ENCODE data around the gene C8A.

The C8A gene

DNA sequence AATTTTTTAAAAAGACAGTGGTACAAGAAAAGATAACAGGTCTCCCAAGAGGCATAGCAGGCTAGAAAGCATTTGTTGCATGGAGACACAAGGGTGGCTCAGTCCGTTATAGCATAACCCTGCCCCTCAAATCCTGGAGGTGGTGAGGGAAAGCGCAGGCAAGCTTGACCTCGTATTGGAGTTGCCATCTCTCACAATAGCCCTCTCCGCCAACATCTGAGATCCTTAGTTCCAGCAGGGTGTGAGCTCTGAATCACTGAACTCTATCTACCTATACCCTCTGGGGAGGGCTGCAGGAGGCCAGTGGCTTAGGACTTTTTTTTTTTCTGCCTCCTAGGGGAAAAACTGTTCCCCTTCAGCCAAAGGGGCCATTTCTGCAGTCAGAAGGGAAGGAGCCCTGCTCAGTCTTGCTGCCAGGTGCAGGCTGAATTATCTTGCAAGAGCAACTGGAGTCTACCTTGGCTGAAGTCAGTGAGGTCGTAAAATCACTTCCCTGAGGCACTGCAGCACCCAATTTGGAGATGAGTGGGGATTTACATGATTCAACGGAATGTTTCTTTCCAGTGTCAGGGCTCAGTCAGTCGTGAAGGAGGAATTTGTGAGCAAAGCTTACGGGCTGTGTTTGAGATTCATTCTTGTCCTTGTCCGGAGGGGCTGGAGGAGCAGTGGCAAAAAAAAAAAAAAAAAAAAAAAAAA lies 17.2 kb upstream of the C8A start:
- DNase-seq (ENCODE audit: low spot score) = no peak

DNA sequence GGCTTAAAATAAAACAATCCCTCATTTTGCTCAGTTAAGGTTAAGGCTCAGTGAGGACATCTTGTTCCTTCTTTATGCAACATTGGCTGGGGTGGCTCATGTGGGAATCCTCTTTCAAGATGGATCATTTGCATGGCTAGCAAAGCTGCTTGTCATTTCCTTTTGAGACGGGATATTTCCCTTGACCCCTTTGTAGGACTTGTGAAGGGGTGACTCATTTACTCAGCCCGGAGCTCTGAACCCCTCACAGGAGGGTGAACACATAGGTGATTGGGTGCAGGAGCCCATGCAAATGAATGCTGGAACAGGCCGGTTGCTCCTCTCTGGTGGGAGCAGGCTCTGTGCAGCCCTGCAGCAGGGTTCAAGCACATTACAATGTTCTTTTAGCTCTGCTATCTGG lies 15.8 kb upstream of the C8A start:
- DNase-seq (ENCODE audit: low spot score) = no peak

DNA sequence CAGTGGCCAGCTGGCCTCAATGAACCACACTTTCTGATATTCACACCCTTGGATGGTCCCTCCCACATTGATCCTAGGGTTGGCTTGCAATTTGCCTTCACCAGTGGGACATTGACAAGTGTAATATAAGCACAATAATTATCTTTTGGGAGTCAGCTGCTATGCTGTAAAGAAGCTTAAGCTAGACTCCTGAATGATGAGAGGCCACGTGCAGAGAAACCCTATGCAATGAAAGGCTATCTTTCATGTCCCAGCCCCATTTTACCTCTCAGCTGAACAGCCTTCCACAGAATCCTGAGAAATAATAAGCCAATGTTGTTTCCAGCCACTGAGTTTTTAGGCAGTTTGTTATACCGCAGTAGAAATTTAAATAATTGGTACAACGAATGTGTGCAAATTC lies 11.1 kb upstream of the C8A start:
- no peak for DNase-seq (ENCODE audit: low spot score)

DNA sequence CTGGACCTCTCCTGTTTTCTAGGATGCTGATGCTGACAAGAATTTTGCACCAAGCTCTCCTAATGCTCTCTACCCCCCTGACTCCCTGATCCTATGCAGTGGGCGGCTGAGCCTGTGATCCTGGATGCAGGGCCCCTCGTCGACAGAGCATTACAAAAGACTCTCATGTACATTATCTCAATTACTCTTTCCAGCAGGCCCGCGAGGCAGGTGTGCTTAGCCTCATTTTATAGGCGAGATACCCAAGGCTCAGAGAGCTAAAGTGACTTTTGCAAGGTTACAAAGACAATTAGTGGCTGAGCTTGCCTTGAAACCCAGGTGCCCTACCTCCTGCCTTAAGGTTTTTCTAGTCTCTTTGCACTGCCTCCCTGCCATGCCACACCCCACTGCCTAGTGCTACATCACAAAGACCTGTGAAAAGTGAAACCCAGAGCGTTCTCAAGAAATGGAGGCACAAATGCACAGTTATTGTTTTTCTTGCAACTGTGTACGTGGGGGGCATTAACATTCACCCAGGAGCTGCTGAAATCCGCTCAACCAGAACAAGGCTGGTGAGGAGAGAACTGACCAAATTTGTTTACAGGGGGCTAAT lies 10.0 kb upstream of the C8A start:
- DNase-seq (ENCODE audit: low spot score) = no peak

DNA sequence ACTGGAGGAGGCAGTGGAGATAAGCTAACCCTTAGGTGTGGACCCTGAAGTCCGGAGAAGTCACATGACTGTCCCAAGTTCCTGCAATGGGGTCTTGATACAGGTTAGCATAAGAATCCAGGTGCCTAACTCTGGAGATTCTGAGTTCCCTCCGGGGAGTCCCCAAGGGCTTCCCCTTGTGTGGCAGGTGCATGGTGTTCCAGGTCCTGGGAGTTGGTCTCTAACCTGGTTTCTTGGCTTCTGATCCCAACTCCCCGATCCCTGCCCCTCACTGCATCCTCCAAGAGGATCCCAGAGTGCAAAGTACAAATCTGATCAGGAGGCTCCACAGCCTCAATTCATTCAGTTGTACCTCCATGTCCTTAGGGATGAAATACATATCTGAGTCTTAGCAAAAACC lies 9.3 kb upstream of the C8A start:
- DNase-seq (ENCODE audit: low spot score) = no peak

DNA sequence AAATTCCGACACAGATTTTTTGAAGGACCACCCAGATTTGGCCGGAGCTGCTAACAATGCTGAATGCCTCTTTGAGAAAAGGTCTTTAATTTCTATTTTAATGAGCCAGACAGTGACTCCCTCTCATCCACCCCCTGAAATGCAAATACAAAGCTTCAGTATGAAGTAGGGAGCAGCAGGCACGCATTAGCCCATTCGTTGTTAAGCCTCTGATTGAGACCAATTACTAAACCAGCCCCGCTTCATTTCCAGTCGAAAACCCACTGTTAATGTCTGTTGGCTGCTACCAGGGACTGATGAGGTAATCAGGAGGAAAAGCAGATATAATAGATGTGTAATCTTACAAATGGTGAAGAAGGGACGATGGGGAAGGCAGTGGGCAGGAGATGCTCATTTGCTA lies 4.8 kb upstream of the C8A start:
- no peak for DNase-seq (ENCODE audit: low spot score)

DNA sequence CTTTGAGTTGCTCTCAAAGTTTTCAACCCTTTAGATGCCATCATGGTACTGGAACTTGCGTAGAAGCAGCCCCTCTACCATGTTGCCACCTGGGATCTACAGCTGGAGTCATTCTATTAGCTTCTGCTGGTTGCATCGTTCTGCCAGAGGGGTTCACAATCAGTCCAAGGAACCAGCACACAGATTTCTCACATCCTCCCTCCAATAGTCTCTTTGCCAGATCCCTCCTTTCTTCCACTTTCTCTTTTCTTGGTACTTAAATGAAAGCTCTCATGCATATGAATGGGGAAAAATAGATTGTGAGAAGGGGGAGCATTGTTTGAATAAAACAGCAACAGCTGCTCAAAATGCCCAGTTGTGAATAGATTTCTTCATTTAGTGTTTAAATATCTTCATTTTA lies 4.2 kb upstream of the C8A start:
- DNase-seq (ENCODE audit: low spot score) = no peak

DNA sequence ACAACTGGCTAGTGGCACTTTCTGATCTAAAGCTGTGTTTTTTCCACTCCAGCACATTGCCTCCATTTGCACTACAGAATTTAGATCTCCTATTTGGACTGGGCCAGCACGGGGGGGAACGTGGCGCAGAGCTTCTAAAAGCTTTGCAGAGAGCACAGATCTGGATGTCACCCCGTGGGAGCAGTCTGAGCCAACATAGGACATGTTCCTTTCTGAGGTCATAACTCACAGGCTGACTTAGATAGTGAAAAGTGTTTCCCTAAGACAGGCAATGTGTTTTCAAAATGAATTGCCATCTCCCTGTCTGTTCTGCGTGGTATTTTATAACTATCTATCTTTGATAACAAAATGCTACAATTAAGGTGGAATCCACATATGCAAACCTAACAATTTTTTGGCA lies 3.7 kb upstream of the C8A start:
- DNase-seq (ENCODE audit: low spot score) = no peak

DNA sequence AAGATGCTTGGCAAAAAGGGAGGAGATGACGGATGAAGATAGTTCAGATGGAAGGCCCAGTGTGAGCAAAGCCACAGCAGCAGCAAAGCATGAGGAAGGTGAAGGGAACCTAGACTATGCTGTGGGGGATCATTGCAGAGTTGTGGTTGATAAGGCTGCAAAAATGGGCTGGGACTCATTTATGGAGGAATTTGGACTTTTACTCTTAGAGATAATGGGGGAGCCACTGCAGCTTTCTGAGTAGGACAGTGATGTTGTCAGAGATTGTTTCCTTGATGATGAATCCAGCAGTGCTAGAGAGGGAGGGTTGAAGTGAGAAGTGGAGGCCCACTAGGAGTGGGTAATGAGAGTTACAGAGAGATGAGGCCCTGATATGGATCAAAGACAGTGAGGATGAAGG lies 2.1 kb upstream of the C8A start:
- DNase-seq (ENCODE audit: low spot score) = no peak

DNA sequence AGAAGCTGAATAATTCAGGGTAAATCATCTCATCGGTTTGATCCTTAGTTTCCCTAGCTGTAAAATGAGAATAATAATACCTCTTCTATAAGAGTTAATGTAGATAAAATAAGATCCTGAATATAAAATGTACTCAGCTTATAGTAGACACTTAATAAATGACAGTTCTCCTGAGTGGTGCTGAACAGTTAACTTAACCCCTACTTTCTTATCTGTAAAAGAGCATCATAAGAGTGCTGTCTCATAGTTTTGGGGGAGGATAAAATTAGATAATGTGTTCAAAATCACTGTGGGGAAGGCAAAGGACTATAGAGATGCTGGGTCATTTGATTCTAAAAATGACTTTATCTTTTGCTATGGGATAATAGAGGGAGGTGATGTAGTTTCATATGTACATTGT lies 593 bp downstream of the C8A start:
- no peak for DNase-seq (ENCODE audit: low spot score)

DNA sequence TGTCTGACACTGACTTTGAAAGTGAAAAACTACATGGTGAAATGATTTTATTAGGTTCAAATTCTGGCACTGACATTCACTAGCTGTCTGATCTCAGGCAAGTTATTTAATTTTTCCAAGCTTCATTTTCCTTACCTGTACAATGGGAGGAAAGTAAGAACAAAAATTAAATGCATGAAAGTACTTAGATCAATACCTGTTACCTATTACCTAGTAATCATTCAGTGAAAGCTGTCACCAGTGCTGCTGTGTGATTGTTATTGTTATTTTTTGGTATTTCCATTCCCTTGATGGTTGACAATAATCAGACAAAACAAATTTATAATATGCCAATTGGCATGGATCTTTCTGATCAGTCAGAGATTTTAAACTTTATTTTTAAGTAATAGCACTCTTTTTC lies 1.6 kb downstream of the C8A start:
- no peak for DNase-seq (ENCODE audit: low spot score)

DNA sequence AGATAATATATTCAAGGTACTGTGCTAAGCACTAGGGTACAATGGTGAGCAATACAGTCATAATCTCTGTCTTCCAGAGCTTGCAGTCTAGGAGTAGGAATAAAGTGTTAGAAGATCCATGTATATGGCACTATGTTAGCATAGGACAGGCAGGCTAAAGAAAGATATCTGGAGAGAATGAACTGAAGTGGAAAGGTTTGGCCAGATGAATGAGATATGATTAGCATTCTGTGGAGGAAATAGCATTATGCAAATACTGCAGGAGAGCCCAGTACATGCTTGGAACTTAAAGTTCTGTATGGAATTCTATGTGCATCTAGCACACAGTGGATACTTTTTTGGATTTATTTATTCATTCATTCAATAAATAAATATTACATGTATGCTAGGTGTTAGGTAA lies 4.7 kb downstream of the C8A start:
- DNase-seq (ENCODE audit: low spot score) = no peak

DNA sequence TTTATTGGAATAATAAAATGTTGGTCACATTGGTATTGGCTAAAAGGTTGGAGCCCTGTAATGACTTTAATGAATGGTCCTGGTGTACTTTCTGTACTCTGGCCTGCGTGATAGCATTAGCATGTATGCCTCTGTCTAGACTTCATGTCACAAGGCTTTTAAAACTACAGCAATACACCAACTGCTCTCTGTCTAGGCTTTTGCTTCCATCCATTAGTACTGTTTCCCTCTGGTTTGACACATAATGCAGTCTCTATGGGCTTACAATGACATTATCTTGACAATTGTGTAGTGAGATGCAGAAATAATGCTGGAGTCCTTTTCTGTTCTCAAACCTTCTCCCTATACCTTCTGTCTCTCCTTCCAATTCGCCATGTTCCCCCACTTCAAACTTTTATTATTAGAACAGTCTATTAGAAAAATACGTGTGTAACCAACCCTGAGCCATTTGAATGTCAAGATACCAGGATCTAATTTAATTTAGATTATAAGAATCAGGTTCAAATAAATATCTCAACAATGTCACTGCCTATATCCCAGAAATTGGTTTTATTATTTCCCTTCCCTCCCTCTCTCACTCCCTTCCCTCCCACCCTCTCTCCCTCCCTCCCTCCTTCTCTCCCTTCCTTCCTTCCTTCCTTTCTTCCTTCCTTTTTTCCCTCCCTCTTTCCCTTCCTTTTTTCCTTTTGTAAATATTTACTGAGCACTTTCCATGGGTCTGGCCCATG lies 8.8 kb downstream of the C8A start:
- no peak for DNase-seq (ENCODE audit: low spot score)

DNA sequence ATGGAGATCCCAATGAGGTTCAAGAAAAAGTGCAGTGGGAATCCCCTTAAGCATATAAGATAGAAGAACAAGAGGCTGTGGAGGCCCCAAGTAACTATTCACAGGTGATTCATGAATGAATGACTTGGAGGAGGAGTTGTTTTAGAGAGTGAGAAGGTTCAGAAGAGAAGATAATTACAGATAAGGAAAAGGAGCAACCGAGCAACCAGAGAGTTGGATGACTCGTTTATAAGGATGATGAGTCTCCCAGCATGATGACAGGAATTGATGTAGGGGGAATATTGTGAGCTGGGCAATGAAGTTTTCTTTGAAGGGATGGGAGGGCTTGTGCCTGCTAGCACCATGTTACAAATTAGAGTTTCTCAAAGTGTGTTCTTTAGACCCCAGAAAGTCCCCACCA lies 9.8 kb downstream of the C8A start:
- no peak for DNase-seq (ENCODE audit: low spot score)

DNA sequence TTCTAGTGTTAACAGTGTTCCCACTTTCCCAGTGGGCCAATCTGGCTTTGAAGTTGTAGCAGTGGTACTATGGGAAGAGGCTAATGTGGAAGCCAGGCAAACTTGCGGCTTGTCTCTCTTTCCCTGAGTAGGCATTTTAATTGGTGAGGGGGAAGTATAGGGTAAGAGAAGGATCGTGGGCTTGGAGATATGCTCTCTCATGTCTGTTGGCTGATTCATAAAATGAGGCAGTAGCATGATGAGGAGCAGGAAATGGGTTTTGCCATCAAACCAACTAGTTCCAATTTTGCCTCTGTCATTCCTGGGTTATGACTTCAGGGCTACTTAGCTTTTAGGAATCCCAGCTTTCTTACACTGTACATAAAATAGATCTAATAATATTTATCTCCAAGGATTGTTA lies 12.1 kb downstream of the C8A start:
- no peak for DNase-seq (ENCODE audit: low spot score)

DNA sequence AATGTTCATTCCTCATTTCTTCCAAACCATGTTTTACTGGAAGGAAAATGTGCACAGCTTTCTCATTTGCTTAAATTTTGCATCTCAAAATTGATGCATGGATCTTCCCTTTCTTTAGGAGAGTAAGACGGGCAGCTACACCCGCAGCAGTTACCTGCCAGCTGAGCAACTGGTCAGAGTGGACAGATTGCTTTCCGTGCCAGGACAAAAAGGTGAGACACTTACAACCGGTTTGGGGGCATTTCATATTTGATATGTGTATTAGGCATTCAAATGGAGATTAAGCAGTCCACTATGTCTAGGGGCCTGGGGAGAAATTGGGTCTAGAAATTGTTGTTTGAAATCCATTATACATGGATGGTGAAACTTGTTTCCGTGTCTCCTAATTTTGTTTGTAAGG lies 12.9 kb downstream of the C8A start:
- DNase-seq (ENCODE audit: low spot score) = no peak

DNA sequence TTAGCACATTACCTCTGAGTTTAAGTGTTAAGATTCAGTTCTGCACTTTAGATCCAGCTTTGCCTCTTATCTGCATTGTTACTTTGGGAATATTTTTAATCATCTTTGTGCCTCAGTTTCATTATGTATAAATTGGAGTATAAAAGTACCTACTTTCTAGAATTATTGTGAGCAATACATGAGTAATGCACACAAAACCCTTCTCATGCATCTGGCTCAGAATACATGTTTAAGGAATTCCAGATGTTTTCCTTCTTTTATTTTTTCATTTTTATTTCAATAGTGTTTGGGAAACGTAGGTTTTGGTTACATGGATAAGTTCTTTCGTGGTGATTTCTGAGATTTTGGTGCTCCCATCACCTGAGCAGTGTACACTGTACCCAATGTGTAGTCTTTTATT lies 14.2 kb downstream of the C8A start:
- DNase-seq (ENCODE audit: low spot score) = no peak

DNA sequence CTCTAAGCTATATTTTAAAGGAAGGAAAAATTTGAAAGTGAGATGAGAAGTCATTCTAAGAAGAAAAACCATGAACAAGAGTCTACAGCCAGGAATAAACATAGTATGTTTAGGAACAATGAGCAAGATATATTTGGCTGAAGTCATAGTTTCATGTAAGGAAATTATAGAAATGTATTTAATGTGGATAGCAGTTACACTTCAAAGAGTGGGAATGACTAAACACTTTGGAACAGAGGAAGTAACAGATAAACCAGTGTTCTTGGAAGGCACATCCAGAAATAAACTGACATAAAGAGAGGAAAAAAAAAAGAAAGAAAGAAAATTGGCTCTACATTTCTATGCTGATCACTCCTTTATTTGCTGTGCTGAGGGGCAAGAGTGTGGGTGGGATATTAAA lies 18.0 kb downstream of the C8A start:
- DNase-seq (ENCODE audit: low spot score) = no peak

DNA sequence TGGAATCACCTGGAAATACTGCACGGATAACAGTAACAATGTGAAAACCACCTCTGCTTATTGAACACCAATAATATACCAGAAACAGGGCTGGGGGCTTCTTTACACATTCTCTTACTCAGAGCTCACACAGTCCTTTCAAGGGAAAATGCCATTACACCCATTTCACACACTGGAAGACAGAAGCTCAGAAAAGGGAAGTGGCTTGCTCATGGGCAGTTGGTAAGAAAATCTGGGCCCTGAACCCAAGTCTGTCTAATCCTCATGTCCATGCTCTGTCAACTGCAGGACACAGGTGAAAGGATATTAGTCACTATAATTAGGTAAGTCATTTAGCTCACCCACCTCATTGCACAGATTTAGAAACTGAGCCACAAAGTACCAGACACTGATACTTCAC lies 18.6 kb downstream of the C8A start:
- DNase-seq (ENCODE audit: low spot score) = no peak

DNA sequence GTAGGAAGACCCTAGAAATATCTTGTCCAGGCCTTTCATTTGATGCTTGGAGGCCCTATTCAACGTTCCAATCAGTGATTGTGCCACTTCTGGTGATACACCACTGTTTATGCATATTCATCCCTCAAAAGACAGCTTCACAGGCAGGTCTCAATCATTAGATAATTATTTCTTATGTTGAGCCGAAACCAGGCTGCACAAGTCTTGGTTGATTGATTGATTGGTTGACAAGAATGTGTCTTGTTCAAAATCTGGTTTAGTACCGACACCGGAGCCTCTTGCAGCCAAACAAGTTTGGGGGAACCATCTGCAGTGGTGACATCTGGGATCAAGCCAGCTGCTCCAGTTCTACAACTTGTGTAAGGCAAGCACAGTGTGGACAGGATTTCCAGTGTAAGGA lies 20.1 kb downstream of the C8A start:
- DNase-seq (ENCODE audit: low spot score) = no peak

DNA sequence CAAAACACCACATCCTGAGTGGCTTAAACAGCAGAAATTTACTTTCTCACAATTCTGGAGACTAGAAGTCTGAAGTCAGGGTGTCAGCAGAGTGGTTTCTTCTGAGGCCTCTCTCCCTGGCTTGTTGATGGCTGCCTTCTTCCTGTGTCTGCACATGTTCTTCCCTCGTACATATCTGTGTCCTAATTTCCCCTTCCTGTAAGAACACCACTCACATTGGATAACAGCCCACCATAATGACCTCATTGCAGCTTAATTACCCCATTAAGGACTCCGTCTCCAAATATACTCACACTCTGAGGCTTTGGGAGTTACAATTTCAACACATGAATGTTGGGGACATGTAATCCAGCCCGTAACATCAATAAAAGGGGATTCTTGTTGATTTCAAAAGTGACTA lies 23.4 kb downstream of the C8A start:
- DNase-seq (ENCODE audit: low spot score) = no peak

DNA sequence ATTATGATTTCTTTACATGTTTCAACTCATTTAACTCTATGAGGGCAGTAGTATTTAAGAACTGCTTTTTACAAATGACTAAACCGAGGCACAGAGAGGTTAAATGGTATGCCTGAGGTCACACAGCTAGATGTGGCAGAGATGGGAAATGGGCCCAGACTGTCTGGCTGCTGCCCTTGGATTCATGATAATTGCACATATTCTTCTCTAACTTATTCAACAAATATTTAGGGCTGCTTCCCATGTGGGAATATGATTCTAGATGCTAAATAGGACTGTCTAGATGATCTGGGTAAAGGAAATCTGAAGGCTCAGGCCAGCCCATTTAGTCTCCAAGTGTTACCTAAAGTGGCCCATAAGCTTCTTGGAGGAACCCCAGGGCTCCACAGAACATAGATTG lies 26.2 kb downstream of the C8A start:
- no peak for DNase-seq (ENCODE audit: low spot score)

DNA sequence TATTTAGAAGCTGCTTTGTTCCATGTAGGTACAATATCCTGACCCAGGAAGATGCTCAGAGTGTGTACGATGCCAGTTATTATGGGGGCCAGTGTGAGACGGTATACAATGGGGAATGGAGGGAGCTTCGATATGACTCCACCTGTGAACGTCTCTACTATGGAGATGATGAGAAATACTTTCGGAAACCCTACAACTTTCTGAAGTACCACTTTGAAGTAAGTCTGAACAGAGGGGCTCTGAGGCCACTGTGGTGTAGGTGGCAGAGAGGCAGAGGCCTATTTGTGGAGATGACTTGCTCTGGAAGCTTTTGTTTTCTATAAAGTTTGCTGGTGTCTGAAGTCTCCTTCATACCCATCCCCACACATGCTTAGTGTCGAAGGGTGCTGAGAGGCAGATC lies 26.8 kb downstream of the C8A start:
- DNase-seq (ENCODE audit: low spot score) = no peak

DNA sequence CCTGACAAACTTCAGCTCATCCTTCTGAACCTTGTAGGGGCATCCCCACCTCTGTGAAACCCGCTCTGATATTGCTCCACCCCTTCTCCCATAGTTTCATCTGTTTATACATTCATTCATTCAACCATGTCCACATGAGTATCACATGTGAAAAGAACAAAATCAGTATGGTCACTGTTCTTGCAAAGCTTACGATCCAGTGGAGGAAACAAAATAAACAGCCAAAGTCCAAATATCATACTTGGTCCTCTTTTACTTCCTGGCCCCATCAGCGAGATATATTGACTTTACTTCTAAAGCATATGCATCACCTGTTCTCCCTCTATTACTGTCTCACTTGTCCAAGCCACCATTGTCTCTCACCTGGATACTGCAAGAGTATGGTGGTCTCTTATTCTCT lies 35.6 kb downstream of the C8A start:
- no peak for DNase-seq (ENCODE audit: low spot score)
